HL-60 (cell line): ENCODE data around the gene PRM1.

Experiments
- DNase-seq, 2 experiments: peaks; one replicate each; pipeline ENCODE4 v3.0.0-alpha.2; 2010 to 2020; ENCODE audit warnings: low read depth in 1 of 2, low spot score in 1 of 2
- H3K27ac ChIP-seq: fragments of 250-450 bp; sonication (Bioruptor Pico); replicated peaks from 2 replicates; pipeline ENCODE4 v1.5.1; 2020; ENCODE audit warnings: mild to moderate bottlenecking, moderate library complexity
- H3K27me3 ChIP-seq: fragments of 250-450 bp; sonication (Bioruptor Pico); 2 replicates; pipeline ENCODE4 v1.5.1; 2021; ENCODE audit warnings: mild to moderate bottlenecking, moderate library complexity; ENCODE audit not compliant: insufficient read depth, poor library complexity, severe bottlenecking
- H3K4me3 ChIP-seq: replicated peaks from 2 replicates; pipeline ENCODE4 v1.5.1; 2011; ENCODE audit warnings: mild to moderate bottlenecking, control low read depth, low read length; ENCODE audit not compliant: insufficient read depth
- GABPA ChIP-seq: IDR thresholded peaks from 2 replicates; pipeline ENCODE4 v1.6.1; 2012; ENCODE audit warnings: low read depth
- POLR2AphosphoS5 ChIP-seq: IDR thresholded peaks from 2 replicates; pipeline ENCODE4 v1.6.1; 2012; ENCODE audit warnings: low read depth
- SPI1 ChIP-seq: IDR thresholded peaks from 2 replicates; pipeline ENCODE4 v1.6.1; 2012; ENCODE audit warnings: low read depth, mild to moderate bottlenecking, borderline replicate concordance
- TF ChIP-seq, protein P1 (sequence below): IDR thresholded peaks from one replicate; pipeline ENCODE4 v1.5.1; 2011; ENCODE audit warnings: low read length, control low read depth, inconsistent platforms; ENCODE audit not compliant: insufficient read depth
- TF ChIP-seq, protein P2 (sequence below): IDR thresholded peaks from 2 replicates; pipeline ENCODE4 v1.6.1; 2012; ENCODE audit warnings: low read depth; ENCODE audit not compliant: insufficient replicate concordance

PRM1 gene

DNA sequence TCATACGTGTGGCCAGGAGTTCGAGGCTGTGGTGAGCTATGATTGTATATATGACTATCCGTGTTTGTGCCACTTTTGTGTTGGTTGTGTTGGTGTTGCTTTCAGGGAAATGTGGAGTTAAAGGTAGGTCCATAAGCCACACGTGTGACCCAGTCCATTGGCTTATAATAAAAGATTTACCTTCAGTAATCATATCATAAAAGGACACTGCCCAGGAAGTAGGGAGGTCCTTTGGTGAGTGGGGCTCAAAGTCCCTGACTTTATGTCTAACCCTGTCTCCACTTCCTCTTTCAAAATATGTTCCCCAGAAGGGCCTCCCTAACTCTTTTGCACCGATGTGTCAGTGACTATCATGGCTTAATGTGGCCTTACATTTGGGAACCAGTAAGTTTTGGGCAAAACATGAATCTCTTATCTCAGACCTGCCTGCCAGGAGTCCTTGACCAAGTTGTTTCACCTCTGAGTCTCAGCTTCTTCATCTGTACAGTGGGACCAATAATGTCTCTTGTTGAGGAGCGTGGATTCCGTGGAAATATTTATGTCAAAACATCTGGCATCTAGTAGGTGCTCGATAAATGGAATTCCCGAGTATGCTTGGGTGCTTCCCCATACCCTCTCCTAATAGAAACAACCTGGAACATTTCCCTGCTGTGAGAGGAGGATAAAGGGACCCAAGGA, 16.8 kb downstream of the PRM1 start:
- DNase-seq: peak; percentile 34 to 59
- no peak overlapping the region for H3K27ac ChIP-seq

DNA sequence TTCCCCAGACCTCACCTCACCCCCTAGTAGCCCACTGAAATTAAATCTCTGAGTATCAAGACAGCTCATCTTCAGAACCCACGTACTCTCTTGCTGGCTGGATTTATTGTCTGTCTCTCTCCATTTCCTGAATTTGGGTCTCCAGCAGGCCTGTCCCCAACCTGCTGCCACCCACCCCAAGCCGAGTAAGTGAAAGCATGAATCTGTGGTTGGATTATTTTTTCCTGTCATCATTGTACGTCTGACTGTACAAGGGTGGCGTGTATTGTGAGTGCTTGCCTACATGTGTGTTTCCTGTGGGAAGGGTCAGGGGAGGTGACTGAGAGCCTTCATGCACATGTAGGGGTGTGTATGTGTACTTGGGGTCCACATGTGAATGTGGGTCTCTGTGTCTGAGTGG, 17.4 kb downstream of the PRM1 start:
- TF ChIP-seq, protein P1, sequence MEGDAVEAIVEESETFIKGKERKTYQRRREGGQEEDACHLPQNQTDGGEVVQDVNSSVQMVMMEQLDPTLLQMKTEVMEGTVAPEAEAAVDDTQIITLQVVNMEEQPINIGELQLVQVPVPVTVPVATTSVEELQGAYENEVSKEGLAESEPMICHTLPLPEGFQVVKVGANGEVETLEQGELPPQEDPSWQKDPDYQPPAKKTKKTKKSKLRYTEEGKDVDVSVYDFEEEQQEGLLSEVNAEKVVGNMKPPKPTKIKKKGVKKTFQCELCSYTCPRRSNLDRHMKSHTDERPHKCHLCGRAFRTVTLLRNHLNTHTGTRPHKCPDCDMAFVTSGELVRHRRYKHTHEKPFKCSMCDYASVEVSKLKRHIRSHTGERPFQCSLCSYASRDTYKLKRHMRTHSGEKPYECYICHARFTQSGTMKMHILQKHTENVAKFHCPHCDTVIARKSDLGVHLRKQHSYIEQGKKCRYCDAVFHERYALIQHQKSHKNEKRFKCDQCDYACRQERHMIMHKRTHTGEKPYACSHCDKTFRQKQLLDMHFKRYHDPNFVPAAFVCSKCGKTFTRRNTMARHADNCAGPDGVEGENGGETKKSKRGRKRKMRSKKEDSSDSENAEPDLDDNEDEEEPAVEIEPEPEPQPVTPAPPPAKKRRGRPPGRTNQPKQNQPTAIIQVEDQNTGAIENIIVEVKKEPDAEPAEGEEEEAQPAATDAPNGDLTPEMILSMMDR: no peak
- TF ChIP-seq SPI1: no peak
- Histone ChIP-seq H3K4me3 (no peak overlapping the region), H3K27ac (no peak overlapping the region), H3K27me3 (no peaks in the 10 kb centered on the region)
- DNase-seq: no peak

More for the DNA sequence above, 16.8 kb downstream of the PRM1 start:
- H3K4me3 ChIP-seq: no peak overlapping the region
- TF ChIP-seq GABPA: no peak
- TF ChIP-seq SPI1: peak; percentile 94
- TF ChIP-seq, protein P2, sequence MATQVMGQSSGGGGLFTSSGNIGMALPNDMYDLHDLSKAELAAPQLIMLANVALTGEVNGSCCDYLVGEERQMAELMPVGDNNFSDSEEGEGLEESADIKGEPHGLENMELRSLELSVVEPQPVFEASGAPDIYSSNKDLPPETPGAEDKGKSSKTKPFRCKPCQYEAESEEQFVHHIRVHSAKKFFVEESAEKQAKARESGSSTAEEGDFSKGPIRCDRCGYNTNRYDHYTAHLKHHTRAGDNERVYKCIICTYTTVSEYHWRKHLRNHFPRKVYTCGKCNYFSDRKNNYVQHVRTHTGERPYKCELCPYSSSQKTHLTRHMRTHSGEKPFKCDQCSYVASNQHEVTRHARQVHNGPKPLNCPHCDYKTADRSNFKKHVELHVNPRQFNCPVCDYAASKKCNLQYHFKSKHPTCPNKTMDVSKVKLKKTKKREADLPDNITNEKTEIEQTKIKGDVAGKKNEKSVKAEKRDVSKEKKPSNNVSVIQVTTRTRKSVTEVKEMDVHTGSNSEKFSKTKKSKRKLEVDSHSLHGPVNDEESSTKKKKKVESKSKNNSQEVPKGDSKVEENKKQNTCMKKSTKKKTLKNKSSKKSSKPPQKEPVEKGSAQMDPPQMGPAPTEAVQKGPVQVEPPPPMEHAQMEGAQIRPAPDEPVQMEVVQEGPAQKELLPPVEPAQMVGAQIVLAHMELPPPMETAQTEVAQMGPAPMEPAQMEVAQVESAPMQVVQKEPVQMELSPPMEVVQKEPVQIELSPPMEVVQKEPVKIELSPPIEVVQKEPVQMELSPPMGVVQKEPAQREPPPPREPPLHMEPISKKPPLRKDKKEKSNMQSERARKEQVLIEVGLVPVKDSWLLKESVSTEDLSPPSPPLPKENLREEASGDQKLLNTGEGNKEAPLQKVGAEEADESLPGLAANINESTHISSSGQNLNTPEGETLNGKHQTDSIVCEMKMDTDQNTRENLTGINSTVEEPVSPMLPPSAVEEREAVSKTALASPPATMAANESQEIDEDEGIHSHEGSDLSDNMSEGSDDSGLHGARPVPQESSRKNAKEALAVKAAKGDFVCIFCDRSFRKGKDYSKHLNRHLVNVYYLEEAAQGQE: no peak
- no peaks in the 10 kb centered on the region for H3K27me3 ChIP-seq

GRCh38 chr16:11262915-11263314, 18.2 kb downstream of the PRM1 start:
- Histone ChIP-seq H3K27me3 (no peaks in the 10 kb centered on the region), H3K27ac (no peak overlapping the region), H3K4me3 (no peak overlapping the region)
- no peak for DNase-seq
- TF ChIP-seq POLR2AphosphoS5 (no peak), SPI1 (no peak), GABPA (no peak)
- TF ChIP-seq, protein P1: no peak
- TF ChIP-seq, protein P2: no peak

- Histone ChIP-seq H3K27ac (no peak overlapping the region), H3K27me3 (no peaks in the 10 kb centered on the region), H3K4me3 (no peak overlapping the region)
- TF ChIP-seq, protein P2: no peak
- TF ChIP-seq SPI1: no peak
- no peak for TF ChIP-seq POLR2AphosphoS5
- no peak for TF ChIP-seq GABPA
- TF ChIP-seq, protein P1: no peak
- DNase-seq: no peak
These were observed 20.5 kb downstream of the PRM1 start for GRCh38 chr16:11260596-11260966.
